Duodenal mucosa (tissue), 2 donors: ENCODE measurements around the gene DUSP10.

ENCODE experiments used
- H3K27ac ChIP-seq: one replicate; pipeline ENCODE4 v1.7.0; 2013; ENCODE audit warnings: low read depth, low read length
- H3K27me3 ChIP-seq, 2 donors: one replicate each; pipeline ENCODE4 v1.7.0; 2013; ENCODE audit warnings: low read length in 2 of 2, control low read depth in 1 of 2; ENCODE audit not compliant: insufficient read depth in 2 of 2, control insufficient read depth in 1 of 2
- H3K36me3 ChIP-seq, 2 donors: one replicate each; pipeline ENCODE4 v1.7.0; 2013; ENCODE audit warnings: low read length in 2 of 2, control low read depth in 1 of 2; ENCODE audit not compliant: insufficient read depth in 2 of 2, control insufficient read depth in 1 of 2
- H3K4me1 ChIP-seq, 2 donors: one replicate each; pipeline ENCODE4 v1.7.0; 2013; ENCODE audit warnings: low read length in 2 of 2, control low read depth in 1 of 2; ENCODE audit not compliant: insufficient read depth in 2 of 2, control insufficient read depth in 1 of 2
- H3K4me3 ChIP-seq, 2 donors: one replicate each; pipeline ENCODE4 v1.7.0; 2013; ENCODE audit warnings: low read length in 2 of 2, low read depth in 1 of 2
- H3K9ac ChIP-seq, 2 donors: one replicate each; pipeline ENCODE4 v1.7.0; 2013; ENCODE audit warnings: low read length in 2 of 2, low read depth in 1 of 2
- H3K9me3 ChIP-seq, 2 donors: one replicate each; pipeline ENCODE4 v1.7.0; 2013; ENCODE audit warnings: low read length in 2 of 2, control low read depth in 1 of 2; ENCODE audit not compliant: control insufficient read depth in 1 of 2

The DUSP10 gene

DNA sequence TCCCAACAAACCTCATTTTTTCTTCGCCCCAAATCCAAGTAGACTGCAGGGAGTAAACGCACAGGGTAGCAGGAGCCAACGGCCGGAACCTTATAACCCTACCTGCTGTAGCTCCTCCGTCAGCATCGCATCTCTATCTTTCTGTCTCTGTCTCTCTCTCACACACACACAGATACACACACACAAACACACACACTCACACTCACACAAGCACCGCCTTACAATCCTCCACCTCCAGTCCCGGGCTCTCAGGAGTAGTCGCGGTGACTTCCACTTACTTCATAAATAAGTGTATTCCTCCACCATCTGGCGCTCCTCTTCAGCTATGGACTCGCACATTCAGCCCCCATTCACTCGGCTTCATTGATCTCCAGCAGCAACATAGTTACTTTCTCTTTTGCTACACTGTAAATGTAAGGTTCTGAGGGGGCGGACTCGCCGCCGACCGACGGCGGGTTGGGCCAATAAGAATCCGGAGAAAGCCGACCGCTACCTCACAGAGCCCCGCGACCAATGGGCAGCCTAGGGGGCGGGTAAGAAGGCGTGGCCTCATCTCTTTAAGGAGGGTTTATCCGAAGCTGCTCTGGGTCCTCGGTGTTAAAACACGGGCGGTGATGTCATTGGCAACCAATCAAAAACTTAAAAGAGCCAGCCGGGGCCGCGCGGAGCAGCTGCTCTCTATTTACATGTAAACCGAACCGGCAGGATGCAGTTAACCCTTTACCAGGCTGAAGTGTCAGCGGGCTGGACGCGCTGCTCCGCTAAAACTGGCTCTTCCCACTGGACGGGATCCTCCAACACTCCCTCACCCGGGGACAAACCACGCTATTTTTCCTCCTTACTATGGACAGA lies at the start of gene DUSP10:
Gene DUSP10 (minus strand): TSS at position 387 of the 852 bp plus-strand sequence. CDS start 2,345 bp downstream, outside the sequence.
- peak within 1 kb of the TSS; percentile 80 to 99 for H3K4me3 ChIP-seq
- peak within 1 kb of the TSS; percentile 94 for H3K27ac ChIP-seq
- peaks cover 0 to 1% of the 10 kb centered on the region in 2 donors for H3K9me3 ChIP-seq
- H3K27me3 ChIP-seq, result no peaks in the 10 kb centered on the region
- peak within 1 kb of the TSS; percentile 95 to 98 for H3K9ac ChIP-seq
- peaks cover 15 to 25% of the 10 kb centered on the region in 2 donors for H3K4me1 ChIP-seq
- no peaks in the 10 kb centered on the region for H3K36me3 ChIP-seq

DNA sequence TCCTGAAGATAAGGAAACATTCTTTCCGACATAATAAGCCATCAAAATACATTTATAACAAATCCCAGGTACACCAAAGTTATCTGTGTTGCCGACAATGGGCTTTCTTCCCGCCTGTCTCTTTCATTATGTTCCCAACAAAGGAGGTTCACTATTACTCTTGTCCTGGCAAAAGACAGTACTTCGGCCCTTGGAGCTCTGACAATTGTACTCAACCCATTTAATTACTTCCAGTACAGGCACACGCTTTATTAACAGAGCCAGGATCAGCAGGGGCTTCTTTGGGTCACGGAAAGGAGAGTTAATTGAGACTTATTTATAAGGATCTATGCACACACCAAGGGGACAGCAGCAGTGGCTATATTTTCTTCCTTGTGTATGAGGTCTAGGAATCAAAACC lies 46.6 kb upstream of the DUSP10 start:
- H3K4me3 ChIP-seq, result no peak overlapping the region
- H3K9ac ChIP-seq, result no peak overlapping the region
- no peaks in the 10 kb centered on the region for H3K27me3 ChIP-seq
- H3K36me3 ChIP-seq, result no peaks in the 10 kb centered on the region
- H3K4me1 ChIP-seq, result no peaks in the 10 kb centered on the region
- no peaks in the 10 kb centered on the region for H3K9me3 ChIP-seq
- no peak overlapping the region for H3K27ac ChIP-seq

DNA sequence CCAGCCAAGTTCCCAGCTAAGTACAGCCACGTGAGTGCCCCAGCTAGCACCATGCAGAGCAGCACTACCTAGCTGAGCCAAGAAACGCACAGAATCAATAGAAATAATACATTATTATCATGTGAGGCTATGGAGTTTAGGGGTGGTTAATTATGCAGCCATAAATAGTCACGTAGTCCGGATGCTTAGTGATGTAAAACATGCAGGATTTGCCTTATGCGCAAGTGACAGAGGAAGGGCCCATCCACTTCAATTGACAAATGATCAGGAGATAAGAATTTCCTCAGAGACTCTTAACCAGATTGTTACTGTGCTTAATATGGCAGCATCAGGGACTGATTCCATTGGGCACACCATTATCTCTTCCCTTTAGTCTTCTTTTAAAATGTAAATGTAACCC lies 44.8 kb upstream of the DUSP10 start:
- Histone ChIP-seq H3K9me3 (no peaks in the 10 kb centered on the region), H3K36me3 (no peaks in the 10 kb centered on the region), H3K27ac (no peak overlapping the region), H3K9ac (no peak overlapping the region), H3K4me1 (peaks cover 0 to 7% of the 10 kb centered on the region in 2 donors), H3K4me3 (no peak overlapping the region), H3K27me3 (no peaks in the 10 kb centered on the region)

DNA sequence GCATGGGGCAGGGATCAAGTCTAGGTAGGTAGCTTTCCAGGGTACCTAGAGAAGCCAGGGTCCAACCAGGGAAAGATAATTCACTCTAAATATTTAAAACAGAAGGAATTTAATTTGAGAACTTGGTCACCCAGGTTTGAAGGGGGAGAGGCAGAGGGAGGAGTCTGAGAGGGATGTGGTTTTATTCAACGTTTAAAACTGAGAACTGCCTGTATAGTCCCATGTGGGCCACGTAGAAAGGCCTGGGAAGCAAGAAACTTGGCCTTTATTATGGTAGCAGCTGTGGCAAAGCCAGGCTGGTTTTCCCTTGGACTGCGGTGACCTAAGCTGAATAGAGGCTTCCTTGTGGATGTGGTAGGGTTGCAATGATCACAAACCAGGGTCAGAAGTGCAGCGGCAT lies 42.0 kb upstream of the DUSP10 start:
- no peak overlapping the region for H3K4me3 ChIP-seq
- H3K27me3 ChIP-seq, result no peaks in the 10 kb centered on the region
- H3K9ac ChIP-seq, result no peak overlapping the region
- no peaks in the 10 kb centered on the region for H3K9me3 ChIP-seq
- H3K27ac ChIP-seq, result no peak overlapping the region
- H3K36me3 ChIP-seq, result no peaks in the 10 kb centered on the region
- peaks cover 0 to 8% of the 10 kb centered on the region in 2 donors for H3K4me1 ChIP-seq

DNA sequence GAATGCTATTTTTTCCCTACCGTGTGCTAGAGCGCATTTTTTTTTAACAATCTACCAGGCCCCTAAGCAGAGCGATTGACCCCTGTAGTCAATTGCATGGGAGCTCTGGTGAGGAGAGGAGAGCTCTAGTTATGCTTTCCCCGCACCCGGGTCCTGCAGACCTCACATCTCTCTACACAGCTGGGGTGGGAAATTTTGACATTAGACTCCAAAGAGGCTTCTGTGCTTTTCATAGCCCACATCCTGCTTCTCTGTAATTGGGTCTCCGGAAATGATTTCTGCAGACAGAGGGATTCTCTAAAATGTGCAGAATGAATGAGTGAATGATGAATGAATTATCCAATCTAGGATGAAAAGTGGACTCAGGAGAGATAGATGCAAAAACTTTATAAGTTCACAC lies 41.5 kb upstream of the DUSP10 start:
- H3K9me3 ChIP-seq, result no peaks in the 10 kb centered on the region
- H3K4me3 ChIP-seq, result no peak overlapping the region
- no peaks in the 10 kb centered on the region for H3K36me3 ChIP-seq
- peaks cover 4 to 12% of the 10 kb centered on the region in 2 donors for H3K4me1 ChIP-seq
- no peak overlapping the region for H3K27ac ChIP-seq
- no peaks in the 10 kb centered on the region for H3K27me3 ChIP-seq
- no peak overlapping the region for H3K9ac ChIP-seq

DNA sequence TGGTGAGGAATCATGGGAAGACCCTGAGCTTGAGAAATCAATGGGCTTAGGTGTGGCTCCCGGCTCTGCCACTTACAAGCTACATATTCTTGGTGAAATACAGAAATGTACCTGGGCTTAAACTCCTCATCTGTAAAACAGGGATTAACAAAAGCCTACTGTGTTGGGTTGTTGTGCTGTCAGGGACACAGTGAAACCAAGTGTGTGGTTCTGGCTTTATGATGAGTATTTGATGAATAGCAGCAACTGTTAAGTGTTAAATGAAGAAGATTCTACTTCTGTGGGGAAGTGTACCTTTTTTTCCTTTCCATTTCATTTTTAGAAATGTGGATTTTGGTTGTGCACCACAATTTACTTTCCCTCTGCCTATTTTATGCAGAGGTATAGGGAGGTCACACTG lies 41.1 kb upstream of the DUSP10 start:
- Histone ChIP-seq H3K27me3 (no peaks in the 10 kb centered on the region), H3K4me3 (no peak overlapping the region), H3K9ac (no peak overlapping the region), H3K4me1 (peaks cover 8 to 16% of the 10 kb centered on the region in 2 donors), H3K36me3 (no peaks in the 10 kb centered on the region), H3K9me3 (no peaks in the 10 kb centered on the region), H3K27ac (no peak overlapping the region)

DNA sequence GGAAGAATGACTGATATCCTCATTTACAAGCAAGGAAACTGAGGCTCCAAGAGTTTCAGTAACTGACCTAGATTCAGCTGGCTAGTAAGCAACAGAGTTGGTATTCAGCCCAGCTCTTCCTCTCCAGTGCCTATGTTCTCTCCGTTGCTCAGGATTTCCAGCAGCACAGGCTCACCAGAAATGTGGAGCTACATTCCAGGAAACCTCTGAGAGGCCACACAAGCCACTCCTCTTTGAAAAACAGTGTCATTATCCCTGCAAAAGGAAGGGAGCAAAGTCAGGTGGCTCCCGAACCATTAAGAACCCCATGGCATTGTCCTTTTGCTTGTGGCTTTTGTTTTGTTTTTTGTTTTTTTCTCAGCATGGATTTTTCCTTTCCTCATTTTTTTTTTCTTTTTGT lies 40.6 kb upstream of the DUSP10 start:
- peaks cover 9 to 16% of the 10 kb centered on the region in 2 donors for H3K4me1 ChIP-seq
- no peaks in the 10 kb centered on the region for H3K27me3 ChIP-seq
- no peaks in the 10 kb centered on the region for H3K9me3 ChIP-seq
- no peaks in the 10 kb centered on the region for H3K36me3 ChIP-seq
- H3K27ac ChIP-seq, result no peak overlapping the region
- H3K9ac ChIP-seq, result no peak overlapping the region
- no peak overlapping the region for H3K4me3 ChIP-seq

DNA sequence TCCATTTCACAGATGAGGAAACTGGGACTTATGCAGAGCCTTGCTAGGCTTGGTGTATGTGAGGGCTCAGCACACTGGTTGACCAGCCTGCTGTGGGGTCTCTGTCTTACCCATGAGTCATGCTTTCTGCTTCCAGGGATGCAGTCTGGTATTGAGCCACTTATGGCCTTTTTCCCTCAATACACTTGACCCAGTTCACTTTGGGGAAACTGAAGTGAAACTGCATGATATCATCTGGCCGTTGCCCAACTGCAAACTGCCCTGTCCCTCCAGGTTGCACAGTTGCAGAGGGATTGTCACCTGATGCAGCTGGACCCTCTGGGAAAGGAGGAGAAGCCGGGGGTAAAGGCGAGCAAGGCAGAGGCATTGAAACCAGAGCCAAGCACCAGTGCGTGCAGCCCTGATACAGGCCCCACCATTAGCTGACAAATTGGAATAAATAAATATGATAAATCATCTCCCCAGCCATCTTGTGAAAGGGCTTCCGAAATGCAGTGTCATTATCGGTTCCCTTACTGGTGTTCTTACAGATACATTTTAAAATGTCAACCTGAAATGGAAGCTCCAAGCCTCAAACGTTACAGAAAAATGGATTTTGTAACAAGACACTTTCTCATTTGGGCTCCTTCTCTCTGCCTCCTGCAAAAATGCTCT lies 39.3 kb upstream of the DUSP10 start:
- Histone ChIP-seq H3K9me3 (no peaks in the 10 kb centered on the region), H3K27me3 (no peaks in the 10 kb centered on the region), H3K4me3 (no peak overlapping the region), H3K4me1 (peaks cover 9 to 16% of the 10 kb centered on the region in 2 donors), H3K36me3 (no peaks in the 10 kb centered on the region), H3K9ac (no peak overlapping the region), H3K27ac (no peak overlapping the region)

DNA sequence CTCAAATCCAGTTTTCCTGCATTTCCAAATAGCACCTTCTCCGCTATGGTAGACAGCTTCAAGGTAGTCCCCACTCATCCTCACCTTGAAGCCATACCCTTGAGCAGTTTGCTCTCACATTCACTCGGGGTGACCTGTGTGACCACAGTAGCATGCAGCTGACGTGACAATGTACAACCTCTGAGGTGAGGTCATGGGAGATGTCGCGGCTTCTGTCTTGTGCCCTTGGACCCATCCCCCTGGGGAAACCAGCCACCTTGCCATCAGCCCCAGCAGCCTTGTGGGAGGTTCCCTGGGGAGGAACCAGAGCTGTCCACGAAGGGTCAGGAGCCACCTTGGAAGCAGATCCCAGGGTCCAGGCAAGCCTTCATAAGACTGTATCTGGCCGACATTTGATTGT lies 38.3 kb upstream of the DUSP10 start:
- no peak overlapping the region for H3K4me3 ChIP-seq
- no peak overlapping the region for H3K9ac ChIP-seq
- no peaks in the 10 kb centered on the region for H3K36me3 ChIP-seq
- H3K9me3 ChIP-seq, result no peaks in the 10 kb centered on the region
- H3K27ac ChIP-seq, result no peak overlapping the region
- H3K27me3 ChIP-seq, result no peaks in the 10 kb centered on the region
- peaks cover 9 to 16% of the 10 kb centered on the region in 2 donors for H3K4me1 ChIP-seq

DNA sequence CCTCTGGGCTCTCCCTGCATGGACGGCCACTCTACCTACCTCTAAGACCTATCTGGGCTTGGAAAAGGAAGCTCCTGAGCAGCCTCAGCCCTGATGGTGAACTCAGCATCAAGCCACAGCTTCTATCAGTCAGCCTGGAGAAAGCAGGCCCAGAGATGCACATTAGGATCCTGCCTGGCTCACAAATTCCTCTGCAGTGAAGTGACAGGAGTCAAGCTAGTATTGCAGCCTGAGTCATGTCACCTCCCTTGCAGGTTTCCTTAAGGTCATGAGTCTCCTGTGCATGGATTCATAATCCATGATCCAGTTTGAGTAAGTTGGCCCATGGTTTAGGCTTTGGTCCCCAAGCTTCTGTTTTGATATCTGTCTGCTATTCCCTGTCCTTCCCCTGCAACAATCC lies 37.9 kb upstream of the DUSP10 start:
- Histone ChIP-seq H3K36me3 (no peaks in the 10 kb centered on the region), H3K4me3 (no peak overlapping the region), H3K9me3 (no peaks in the 10 kb centered on the region), H3K27ac (no peak overlapping the region), H3K27me3 (no peaks in the 10 kb centered on the region), H3K4me1 (peaks cover 9 to 16% of the 10 kb centered on the region in 2 donors), H3K9ac (no peak overlapping the region)
